ENCODE measurements around the gene FBXO41.

GRCh38 chr2:73253400-73253799 lies 30.9 kb downstream of the FBXO41 start:
- TF ChIP-seq CTCF (IDR thresholded peaks at IDR 0.05) (no peak), POLR2AphosphoS5 (IDR thresholded peaks at IDR 0.05) (no peak), POLR2A (IDR thresholded peaks at IDR 0.05) (no peak)
